Islet of Langerhans (tissue), 1 donor: ENCODE measurements around the gene CACNB1.

ENCODE experiments used
- FAIRE-seq: peaks from one replicate; lab custom pipeline; 2011; peaks lifted over from hg19 to GRCh38; lab: Jason Lieb, UNC

Gene CACNB1

DNA sequence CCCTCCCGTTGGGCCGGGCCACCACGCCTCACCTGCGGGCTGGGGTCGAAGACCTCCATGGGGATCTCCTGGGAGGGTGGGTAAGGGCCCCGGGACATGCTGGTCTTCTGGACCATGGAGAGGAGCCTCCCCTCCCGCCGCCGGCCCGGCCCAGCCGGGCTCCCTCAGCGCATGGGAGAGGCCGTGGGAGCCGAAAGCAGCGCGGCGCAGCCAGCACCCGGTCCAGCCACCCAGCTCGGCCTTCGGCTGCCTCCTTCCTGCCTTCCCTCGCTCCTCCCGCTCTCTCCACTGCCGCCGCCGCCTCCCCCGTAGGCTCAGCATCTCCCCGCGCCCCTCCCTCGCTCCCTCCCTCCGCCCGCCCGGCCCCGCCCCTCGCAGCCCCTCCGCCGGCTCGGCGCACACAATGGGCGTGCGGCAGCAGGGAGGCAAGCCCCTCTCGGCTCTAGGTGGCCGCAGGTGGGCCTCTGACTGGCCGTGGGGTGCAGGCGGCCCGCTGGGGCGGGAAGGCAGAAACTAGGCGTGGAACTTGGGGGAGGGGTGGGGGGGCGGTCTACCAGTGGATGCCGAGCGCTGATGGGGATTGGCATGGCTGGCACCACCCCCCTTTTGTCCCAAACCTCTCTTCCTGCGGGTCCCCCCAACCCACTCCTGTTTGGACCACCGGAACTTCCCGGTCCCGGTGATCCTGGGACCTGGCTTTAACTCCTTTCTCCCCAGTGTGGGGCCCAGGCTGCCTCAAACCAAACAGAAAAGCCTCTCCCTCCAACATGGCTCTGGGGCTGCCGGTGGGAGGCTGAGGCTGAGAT, at the start of gene CACNB1:
TSS of gene CACNB1 (minus strand) at position 290 of the 806 bp plus-strand sequence. CDS start at position 116, 174 bp downstream.
- FAIRE-seq, result no peak

DNA sequence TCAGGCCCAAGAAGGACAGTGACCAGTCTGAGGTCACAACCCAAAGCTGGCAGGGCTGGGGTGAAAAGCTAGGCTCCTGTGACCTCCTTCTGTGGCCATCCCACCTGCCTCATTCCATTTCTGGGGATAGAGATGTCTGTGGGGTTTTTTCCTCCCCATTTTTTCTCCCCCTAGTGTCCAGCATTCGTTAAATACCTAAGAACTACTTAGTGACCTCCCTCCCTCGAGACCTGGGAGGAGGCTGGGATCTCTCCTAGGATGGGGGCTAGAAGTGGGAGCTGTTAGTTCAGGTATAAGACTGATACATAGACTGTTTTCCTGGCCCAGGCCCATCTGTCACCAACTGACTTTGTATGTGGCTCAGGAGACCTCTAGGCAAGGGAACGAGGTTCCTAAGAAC, 48.8 kb upstream of the CACNB1 start:
- FAIRE-seq, result no peak

DNA sequence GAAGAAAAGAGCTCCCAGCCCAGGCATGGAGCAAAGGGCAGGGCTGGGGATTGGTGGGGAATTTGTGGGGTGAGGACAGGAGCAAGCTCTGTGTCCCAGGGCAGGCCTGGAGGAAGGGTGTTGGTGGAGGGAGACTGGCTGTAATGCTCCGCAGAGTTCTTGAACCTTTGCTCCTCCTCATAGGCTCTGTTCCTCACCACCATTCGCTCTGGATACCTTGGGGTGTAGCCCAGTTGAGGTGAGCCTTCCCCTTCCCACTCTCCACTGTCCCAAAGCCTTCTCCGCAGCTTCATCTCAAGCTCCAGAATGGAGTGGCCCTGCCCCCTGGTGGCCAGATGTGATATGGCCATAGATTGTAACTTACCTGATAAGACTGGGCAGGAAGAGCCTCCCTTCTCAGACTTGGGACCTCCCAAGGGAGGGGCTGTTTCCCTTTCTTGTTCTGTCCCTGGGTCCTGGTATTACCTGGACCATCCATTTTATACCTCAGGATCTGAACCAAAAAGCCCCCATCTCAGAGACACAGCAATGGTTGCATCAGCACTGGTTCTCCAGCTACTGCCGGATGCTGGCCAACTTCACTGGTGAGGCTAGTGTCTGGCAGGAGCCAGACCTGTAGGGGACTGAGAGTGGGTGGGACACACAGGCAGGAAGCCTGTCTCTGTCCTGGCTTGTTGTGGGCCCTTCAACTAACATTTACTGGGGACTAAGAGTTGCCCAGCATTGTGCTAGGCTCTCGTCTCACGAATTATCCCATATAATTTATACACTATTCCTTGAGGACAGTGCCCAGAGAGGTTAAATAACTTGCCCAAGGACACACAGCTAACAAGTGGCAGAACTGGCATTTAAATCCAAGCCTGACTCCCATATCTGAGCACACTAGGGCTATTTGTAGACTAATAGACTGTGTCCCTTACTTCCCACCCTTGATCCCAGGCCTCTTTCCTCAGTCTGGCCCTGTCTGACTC, 47.4 kb upstream of the CACNB1 start:
- no peak for FAIRE-seq

GRCh38 chr17:39244016-39244599, 46.6 kb upstream of the CACNB1 start:
- FAIRE-seq, result no peak

DNA sequence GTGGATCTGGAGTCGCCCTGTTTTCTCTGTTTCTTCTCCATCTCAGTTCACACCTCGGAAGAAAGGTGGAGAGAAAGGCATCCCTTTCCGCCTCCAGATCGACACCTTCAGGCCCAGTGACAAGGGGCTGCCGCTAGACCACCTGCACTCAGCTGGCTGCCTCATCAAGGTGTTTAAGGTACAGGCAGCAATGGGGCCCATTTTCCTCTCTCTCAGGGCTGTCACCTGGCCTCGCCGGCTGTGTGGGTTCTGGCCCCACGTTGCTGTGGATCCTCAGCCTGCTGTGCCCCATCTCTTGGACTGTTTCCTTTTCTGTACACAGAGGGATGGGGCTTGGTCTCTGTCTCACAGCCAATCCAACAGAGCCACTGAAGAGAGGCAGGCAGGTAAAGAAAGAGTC, 45.7 kb upstream of the CACNB1 start:
- FAIRE-seq, result no peak

- no peak for FAIRE-seq
Measured at GRCh38 chr17:39240631-39241030, 43.2 kb upstream of the CACNB1 start.

DNA sequence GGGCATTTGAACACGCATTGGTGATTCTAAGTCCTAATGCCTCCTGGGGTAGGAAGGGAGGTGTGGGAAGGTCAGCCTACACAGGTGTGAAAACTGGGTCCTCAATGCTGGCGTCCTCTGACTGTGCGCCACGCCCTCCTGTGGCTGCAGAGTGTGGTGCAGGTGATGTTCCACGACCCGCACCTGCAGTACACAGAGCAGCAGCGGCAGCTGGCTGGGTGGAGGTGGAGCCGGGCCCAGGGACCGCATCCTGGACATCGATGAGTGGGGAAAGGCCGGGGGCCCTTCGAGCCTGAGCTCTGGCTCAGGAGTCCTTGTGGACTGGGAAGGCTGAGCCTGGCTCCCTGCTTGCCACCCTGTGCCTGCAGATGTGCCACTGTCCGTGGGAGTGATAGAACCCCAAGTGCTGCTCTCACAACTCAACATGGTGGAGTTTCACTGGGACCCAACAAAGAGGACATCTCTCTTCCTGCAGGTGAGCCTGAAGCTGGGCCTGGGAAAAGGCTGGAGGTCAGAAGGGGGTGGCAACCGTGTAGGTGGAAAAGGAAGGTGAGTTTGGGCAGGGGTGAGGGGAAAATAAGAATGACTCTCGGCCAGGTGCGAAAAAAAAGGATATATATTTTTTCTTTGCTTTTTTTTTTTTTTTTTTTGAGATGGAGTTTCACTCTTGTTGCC, 42.3 kb upstream of the CACNB1 start:
- no peak for FAIRE-seq

DNA sequence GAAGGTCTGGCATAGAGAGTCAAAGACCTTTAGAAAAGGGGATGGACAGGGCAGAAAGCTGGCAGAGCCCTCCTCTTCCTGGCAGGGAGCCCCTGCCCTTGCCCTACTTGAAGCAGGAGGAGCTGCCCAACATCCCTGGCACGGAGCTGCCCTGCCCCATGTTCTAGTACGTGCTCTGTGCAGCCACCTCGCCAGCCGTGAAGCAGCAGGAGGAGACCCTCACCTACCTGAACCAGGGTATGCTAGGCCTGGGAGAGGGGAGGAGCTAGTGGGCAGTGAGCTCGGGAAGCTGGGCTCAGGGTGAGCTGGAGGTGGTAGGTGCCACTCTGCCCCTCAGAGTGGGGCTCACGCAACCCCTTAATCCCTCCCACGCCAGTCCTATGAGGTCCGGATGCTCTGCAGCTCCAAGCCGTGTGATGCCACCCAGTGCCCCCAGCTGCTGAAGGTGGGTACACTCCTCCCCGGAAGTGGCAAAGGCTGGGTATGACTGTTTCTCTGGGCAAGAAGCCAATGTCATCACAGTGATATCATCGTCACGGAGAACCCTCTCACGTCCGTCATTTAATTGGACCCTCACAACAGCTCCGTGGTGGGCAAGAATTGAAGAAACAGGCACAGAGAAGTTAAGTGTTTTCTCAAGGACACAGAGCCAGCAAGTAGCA, 41.0 kb upstream of the CACNB1 start:
- no peak for FAIRE-seq

DNA sequence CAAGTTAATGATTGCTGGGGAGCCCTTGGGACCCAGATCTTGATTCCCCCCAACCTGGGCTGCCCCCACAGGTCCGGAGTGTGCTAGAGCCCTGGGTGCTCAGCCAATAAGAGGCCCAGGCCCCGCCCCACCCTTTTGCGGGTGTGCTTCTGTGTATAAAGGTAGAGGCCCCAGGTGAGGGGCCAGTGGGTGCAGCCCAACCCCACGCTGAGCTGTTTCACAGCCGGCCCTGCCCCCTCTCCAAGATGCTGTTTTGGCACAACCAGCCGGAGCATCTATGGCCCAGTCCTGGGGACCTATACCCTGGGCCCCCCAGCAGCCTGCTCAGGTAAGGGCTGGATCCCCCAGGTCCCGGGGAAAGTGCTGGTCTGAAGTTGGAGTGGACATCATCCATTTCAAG, 40.1 kb upstream of the CACNB1 start:
- no peak for FAIRE-seq

DNA sequence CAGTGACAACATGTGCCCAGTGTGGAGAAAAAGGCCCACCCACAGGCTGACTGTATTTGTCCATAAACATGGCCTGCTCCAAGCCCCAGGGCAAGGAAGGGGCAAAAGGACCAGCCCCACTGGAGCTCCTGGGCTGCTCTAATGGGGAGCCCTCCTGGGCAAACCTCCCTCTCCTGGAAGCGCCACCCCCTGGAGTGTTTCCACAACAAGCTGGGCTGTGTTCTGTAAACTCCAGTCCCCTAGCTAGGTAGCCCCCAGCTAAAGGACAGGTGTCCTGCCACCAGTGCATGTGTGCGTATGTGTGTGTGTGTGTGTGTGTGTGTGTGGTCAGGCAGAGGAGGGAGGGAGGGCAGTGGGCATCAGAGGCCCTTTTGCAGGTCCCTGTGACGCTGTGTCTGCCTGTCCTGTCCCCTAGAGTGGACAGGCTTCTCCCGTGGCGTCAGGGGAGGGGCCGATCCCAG, 39.5 kb upstream of the CACNB1 start:
- no peak for FAIRE-seq

- FAIRE-seq, result no peak
Measured at GRCh38 chr17:39236450-39236927, 39.0 kb upstream of the CACNB1 start.

- no peak for FAIRE-seq
Measured at GRCh38 chr17:39235555-39236449, 38.3 kb upstream of the CACNB1 start.

DNA sequence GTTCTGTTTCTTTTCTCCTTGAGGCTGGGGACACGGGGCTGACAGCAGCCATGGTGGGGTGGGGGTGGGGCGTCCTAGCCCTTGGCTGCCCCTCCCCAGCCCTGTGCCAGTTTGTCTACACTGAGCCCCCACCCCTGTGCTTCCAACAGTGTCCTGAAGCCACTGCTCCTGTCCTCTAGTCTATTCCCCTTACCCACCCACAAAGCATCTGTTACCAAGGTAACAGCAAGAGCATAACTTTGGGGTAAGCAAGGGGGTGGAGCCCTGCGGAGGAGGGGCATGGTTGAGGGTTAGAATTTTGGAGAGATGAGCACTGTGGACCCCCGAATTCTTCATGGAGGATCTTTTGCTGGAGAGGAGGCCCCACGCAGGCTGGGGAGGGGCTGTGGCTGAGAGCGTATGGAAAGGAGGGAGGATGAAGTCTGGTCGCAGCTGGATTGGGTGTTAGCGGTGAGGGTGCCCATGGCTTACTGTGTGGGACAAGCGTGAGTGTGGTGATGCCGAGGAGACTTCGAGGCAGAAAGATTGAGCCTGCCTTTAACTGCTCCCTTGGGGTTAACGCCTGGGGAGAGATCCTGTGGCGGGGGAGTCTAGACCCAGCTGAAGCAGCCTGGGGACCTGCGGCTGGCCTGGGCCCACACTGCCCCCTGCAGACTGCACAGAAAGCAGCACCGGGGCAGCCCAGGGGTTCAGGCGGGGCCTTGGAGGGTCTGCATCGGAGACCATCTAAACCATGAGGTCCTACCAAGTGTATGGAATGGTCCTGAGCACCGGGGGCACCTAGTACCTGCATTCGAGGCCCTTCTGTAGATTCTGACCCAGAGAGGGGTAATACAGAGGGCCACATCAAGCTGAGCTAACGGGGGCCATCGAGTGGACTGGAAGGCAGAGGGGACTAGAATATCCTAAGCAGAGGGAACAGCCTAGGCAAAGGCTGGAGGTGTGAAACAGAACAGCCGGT, 34.4 kb upstream of the CACNB1 start:
- no peak for FAIRE-seq

GRCh38 chr17:39231091-39231561, 33.7 kb upstream of the CACNB1 start:
- FAIRE-seq, result no peak

- FAIRE-seq, result no peak
Measured at GRCh38 chr17:39230361-39230760, 32.9 kb upstream of the CACNB1 start.

GRCh38 chr17:39229274-39229913, 31.9 kb upstream of the CACNB1 start:
- no peak for FAIRE-seq

- no peak for FAIRE-seq
Measured at GRCh38 chr17:39227364-39227919, 30.0 kb upstream of the CACNB1 start.
